ENCODE data around the gene RPUSD2. TPM values are rescaled to one million over a fixed set of nuclear protein-coding genes. Genes with fewer than 3 reads are reported as not detected.
"Not testable (repeated sequence)": the region's sequence is repeated elsewhere in the genome, so short reads cannot be mapped to it uniquely, and the experiment has no call there.

The RPUSD2 gene
- total RNA-seq, 1 experiment from 2014 or later, result 9.4 TPM

DNA sequence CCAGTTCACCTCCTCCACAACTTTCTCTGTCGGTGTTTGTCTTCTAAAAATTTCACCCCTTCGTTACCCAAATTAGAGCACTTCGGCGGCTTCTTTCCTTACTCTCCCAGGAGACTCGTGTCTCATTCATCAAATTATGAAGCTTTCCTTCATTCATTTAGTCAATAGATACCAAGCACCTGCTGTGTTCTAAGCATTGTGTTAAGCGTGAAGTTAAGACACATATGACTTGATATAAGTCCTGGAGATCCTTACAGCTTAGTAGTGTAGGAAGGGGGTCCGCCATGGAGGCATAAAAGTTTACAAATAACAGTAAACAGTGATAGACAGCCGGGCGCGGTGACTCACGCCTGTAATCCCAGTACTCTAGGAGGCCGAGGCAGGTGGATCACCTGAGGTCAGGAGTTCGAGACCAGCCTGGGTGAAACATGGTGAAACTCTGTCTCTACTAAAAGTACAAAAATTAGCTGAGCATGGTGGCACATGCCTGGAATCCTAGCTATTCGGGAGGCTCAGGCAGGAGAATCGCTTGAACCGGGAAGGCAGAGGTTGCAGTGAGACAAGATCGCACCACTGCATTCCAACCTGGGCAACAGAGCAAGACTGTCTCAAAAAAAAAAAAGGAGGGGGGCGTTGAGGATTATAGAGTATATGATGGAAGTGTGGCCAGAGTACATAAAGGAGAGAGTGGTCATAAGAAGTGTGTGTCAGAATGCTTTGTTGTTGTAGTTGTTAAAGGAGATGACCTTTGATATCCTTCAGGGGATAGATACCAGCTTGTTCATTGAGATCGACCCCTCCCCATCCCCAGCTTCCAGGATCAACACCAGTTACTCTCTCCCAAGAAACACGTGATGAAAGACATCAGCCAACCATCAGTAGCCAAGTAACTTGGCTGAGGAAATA, 3.5 kb upstream of the RPUSD2 start:
- peak; percentile 45 for DNase-seq (ENCODE audit: low read depth)

DNA sequence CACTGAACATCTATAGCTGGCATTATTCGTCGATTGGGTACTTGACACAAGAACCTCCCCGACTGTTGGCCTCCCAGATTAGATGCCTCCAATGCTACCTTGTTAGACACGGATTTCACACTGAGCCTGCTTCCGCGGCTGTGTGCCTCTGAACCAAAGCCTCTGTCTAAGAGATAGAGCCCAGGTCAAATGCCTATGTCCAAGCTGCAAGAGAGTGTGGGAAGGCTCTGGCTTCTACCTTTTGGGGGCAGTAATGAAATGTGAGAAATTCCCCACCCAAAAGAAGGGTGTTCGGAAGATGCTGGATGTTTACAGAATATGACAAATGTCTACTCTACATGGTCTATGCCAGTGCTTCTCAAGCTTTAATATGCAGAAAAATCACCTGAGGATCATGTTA, 2.0 kb upstream of the RPUSD2 start:
- no peak for DNase-seq (ENCODE audit: low read depth)

DNA sequence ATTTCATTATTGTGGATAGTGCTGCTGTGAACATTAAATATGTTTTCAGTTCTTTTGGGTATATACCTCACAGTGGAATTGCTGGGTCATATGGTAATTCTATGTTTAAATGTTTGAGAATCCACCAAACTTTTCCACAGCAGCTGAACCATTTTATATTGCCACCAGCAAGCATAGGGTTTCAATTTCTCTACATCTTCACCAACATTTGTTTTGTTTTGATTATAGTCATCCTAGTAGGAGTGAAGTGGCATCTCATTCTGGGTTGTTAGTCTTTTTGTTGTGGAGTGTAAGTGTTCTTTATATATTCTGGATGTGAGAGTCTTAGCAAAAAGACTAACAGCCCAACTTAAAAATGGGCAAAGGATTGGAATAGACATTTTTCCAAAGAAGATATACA, 6.0 kb downstream of the RPUSD2 start:
- DNase-seq (ENCODE audit: low read depth), result no peak

- not testable (repeated sequence) for DNase-seq (ENCODE audit: low read depth)
Observed at GRCh38 chr15:40576914-40577313, 7.8 kb downstream of the RPUSD2 start.

GRCh38 chr15:40578892-40579291, 9.8 kb downstream of the RPUSD2 start:
- DNase-seq (ENCODE audit: low read depth), result no peak

- not testable (repeated sequence) for DNase-seq (ENCODE audit: low read depth)
Observed at GRCh38 chr15:40581796-40582195, 12.7 kb downstream of the RPUSD2 start.

DNA sequence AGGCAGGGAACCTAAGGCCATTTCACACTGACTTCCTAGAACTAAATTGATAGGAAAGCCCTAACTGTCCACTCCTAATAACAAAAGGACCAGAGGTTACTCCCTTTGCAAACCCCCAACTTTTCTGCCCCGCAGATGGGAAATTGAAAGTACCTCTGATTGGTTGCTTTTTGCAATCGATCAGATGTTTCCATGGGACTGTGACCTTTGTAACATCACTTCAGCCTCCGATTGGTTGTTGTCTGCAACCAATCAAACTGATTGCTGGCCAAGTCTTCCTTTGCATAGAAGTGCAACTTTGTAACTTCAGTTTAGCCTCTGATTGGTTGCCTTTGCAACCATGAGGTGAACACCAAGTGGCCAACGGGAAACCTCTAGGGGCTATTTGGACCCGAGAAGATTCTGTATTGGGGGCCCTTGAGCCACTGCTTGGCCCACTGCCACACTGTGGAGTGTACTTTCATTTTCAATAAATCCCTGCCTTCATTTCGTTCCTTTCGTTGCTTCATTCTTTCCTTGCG, 13.7 kb downstream of the RPUSD2 start:
- DNase-seq (ENCODE audit: low read depth), result no peak

DNA sequence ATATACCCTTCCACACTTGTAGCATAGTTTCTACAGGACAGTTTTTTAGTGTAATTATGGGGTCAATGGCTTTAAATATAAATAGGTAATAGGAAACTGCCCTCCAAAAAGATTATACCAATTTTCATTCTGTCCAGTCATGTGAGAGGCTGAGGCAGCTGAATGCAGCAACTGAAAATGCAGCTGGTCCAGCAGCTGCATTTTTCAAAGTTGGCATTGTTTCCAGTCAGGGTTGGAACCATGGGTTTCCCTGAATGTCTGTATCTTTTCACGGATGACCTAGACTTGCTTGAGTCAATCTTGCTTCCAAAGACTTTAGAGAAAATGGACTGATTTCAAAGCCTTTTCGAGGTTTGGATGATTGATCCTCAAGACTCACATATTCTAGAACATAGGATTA, 15.1 kb downstream of the RPUSD2 start:
- no peak for DNase-seq (ENCODE audit: low read depth)

DNA sequence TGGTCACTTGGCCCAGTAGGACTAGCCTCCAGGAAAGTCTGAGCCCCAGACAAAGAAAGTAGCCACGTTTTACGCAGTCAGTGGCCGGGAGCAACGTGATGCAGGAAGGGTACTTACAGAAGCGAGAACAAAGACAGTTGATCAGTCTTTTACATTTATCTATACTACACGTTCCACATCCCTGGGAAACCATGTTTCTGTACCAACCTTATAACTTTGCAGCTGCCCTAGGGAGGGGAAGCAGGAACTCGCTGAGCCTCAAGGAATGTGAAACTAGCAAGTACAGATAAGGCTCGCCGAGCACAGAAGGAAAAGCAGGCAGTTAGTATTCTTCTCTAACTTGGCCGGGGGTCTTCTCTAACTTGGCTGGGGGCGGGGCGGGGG, 21.6 kb downstream of the RPUSD2 start:
- DNase-seq (ENCODE audit: low read depth), result no peak

- no peak for DNase-seq (ENCODE audit: low read depth)
Observed at GRCh38 chr15:40591389-40591788, 22.3 kb downstream of the RPUSD2 start.

GRCh38 chr15:40593165-40593564, 24.1 kb downstream of the RPUSD2 start:
- DNase-seq (ENCODE audit: low read depth), result no peak

GRCh38 chr15:40593588-40594428, 24.7 kb downstream of the RPUSD2 start, which contains the start of gene KNL1:
KNL1 (plus strand) TSS chr15:40594249; CDS start chr15:40602932, 8,683 bp downstream.
- DNase-seq (ENCODE audit: low read depth), result peak; percentile 92

- peak; percentile 72 for DNase-seq (ENCODE audit: low read depth)
Observed at GRCh38 chr15:40594429-40594836, 25.3 kb downstream of the RPUSD2 start.

DNA sequence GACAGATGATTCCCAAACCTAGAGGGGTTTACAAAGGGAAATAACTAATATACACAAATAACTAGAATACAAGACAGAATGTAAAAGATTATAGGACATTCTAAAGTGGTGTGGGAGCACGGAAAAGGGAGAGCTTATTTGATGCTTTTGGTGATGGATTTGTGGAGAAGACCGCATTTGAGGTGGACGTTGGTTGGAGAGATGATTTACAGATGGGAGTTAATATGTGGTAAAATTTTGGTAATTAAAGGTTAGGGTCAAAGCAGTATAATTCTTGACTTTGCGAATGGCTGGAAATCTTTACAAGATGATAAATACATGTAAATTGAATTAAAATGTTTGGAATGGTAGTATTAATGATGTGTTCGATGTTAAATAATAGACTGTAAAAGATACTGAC, 26.1 kb downstream of the RPUSD2 start:
- DNase-seq (ENCODE audit: low read depth), result no peak

DNA sequence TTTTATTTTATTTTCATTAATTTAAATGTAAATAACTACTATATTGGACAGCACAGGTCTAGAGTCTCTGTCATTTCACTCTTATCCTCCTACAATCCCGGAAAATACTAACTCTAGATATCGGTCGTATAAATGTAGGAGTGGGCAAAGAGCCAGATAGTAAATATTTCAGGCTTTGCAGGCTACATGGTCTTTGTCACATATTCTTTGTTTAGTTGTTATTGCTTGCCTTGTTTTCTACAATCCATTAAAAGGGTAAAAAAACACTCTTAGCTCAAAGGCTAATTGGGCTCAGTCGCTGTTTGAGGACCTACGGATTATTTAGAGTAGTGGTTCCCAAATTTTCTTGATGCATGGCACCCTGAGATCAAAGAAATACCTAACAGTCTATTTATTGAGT, 26.7 kb downstream of the RPUSD2 start:
- DNase-seq (ENCODE audit: low read depth), result no peak

- DNase-seq (ENCODE audit: low read depth), result no peak
Observed at GRCh38 chr15:40597024-40597423, 27.9 kb downstream of the RPUSD2 start.

GRCh38 chr15:40598126-40598525, 29.0 kb downstream of the RPUSD2 start:
- peak; percentile 59 for DNase-seq (ENCODE audit: low read depth)

DNA sequence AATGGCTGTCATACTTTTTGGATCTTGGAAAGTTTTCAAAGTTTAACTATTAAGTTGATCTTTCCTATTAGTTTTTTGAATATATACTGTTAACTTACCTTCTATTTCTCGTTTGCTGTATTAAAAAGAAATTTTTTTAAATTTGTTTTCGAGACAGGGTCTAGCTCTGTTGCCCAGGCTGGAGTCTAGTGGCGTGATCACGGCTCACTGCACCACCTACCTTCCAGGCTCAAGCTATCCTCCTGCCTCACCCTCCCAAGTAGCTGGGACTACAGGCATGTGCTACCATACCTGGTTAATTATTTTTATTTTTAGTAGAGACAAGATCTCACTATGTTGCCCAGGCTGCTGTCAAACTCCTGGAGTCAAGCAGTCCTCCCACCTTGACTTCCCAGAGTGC, 29.6 kb downstream of the RPUSD2 start:
- no peak for DNase-seq (ENCODE audit: low read depth)

GRCh38 chr15:40600956-40601355, 31.9 kb downstream of the RPUSD2 start:
- DNase-seq (ENCODE audit: low read depth), result no peak

DNA sequence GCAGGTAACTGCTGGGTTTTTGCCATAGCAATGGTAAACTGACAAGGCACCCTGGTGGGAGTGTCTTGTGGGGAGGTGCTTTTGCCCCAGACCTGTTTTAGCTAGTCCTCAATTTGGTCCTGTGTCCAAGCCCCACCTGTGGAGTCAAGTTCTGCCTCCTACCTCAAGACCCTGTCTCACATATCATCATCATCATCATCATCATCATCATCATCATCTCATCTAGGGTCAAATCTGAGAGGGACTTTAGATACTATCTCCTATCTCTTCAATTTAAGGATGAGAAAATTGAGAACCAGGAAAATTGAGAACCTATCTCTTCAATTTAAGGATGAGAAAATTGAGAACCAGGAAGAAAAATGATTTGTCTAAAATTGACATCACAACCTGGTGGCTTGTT, 34.8 kb downstream of the RPUSD2 start:
- DNase-seq (ENCODE audit: low read depth), result no peak

DNA sequence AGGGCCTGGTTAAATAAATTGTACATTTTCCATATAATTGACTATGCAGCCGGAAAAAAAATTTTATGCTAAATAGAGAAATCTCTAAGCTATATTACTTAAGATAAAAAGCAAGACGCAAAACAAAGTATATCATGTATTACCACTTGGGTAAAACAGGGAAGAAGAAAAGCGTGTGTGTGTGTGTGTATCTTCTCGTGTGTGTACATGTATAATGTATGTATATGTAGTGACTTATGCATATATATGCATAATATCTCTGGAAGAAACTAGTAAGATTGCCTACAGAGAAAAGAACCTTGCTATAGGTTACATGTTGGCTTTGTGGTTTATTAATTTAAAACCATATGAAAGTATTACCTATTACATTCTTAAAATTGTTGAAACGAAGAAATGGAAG, 44.0 kb downstream of the RPUSD2 start:
- DNase-seq (ENCODE audit: low read depth), result no peak

DNA sequence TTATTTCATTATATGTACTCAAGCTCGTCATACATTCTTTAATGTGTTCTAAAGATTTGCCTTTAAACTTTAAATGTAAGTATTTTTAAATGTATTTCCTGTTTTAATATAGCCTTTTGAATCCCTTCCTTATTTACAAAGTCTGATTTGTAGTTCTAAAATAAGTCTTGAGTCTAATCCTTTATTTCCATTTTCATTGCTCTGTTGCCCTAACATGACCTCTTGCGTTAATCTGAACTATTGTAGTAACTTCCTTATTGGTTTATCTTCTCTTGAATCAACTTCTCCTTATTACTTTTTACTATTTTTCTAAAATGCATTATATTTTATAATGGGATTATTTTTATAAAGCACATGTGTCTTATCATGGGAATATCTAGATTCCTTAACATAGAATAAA, 48.9 kb downstream of the RPUSD2 start:
- DNase-seq (ENCODE audit: low read depth), result no peak

DNA sequence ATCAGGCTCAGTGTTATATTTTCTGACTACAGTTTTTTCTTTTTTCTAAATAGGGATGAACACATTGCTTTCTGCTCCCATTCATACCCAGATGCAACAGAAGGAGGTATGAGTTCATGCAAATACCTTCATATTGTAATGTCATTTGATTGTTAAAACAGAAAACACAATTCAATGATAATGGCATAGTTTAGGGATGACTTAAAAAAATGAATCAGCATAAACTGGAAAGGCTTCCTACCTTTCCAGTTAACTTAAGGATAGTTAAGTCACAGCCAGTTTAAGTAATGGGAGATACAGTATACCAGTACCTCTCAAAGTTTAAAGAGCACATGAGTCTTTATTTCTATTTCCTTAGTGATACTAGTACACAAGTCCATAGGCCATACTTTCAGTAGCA, 49.8 kb downstream of the RPUSD2 start:
- no peak for DNase-seq (ENCODE audit: low read depth)

All from M059J (cell line).